Mesenchymal stem cell (in vitro differentiated cells and primary cell): Measurements from ENCODE around the gene OR6C70.
"Not testable (repeated sequence)": the region's sequence is repeated elsewhere in the genome, so short reads cannot be mapped to it uniquely, and the experiment has no call there.

ENCODE experiments used
- DNase-seq: peaks from one replicate; pipeline ENCODE4 v3.0.0-alpha.2; 2013
- H2AFZ ChIP-seq: one replicate; pipeline ENCODE4 v1.6.1; 2013; ENCODE audit warnings: low read depth, mild to moderate bottlenecking, control low read depth, inconsistent platforms, low read length, moderate library complexity
- H2AK5ac ChIP-seq: 2 replicates; pipeline ENCODE4 v1.6.1; 2013; ENCODE audit warnings: low read length, moderate library complexity, mild to moderate bottlenecking, inconsistent platforms; ENCODE audit not compliant: severe bottlenecking
- H2BK120ac ChIP-seq: one replicate; pipeline ENCODE4 v1.6.1; 2013; ENCODE audit warnings: low read depth, mild to moderate bottlenecking, inconsistent platforms, low read length, moderate library complexity
- H2BK12ac ChIP-seq, 2 experiments: one replicate each; pipeline ENCODE4 v1.6.1; 2013; ENCODE audit warnings: inconsistent platforms in 2 of 2, low read length in 2 of 2, mild to moderate bottlenecking in 2 of 2, moderate library complexity in 2 of 2, control low read depth in 1 of 2
- H2BK15ac ChIP-seq: one replicate; pipeline ENCODE4 v1.6.1; 2013; ENCODE audit warnings: mild to moderate bottlenecking, low read depth, inconsistent platforms; ENCODE audit not compliant: poor library complexity, severe bottlenecking
- H2BK5ac ChIP-seq: 2 replicates; pipeline ENCODE4 v1.6.1; 2013; ENCODE audit warnings: low read depth, mild to moderate bottlenecking, low read length, control low read depth, inconsistent platforms; ENCODE audit not compliant: poor library complexity, severe bottlenecking
- H3K14ac ChIP-seq, 2 experiments: one replicate each; pipeline ENCODE4 v1.6.1; 2013; ENCODE audit warnings: inconsistent platforms in 2 of 2, low read length in 2 of 2, control low read depth in 1 of 2, mild to moderate bottlenecking in 1 of 2, moderate library complexity in 1 of 2
- H3K18ac ChIP-seq, 2 experiments: one replicate each; pipeline ENCODE4 v1.6.1; 2013; ENCODE audit warnings: inconsistent platforms in 2 of 2, low read length in 2 of 2, control low read depth in 1 of 2, low read depth in 1 of 2, mild to moderate bottlenecking in 1 of 2
- H3K23ac ChIP-seq, 2 experiments: one replicate each; pipeline ENCODE4 v1.6.1; 2013; ENCODE audit warnings: inconsistent platforms in 2 of 2, low read length in 2 of 2, mild to moderate bottlenecking in 2 of 2, moderate library complexity in 2 of 2, control low read depth in 1 of 2
- H3K27ac ChIP-seq: 2 replicates; pipeline ENCODE4 v1.5.1; 2013; ENCODE audit warnings: mild to moderate bottlenecking, moderate library complexity, low read length, control low read depth, inconsistent platforms; ENCODE audit not compliant: poor library complexity, severe bottlenecking
- H3K27me3 ChIP-seq, 2 experiments: 2 replicates each; pipeline versions ENCODE4 v1.6.1 to v1.7.0; 2013; ENCODE audit warnings: low read length in 2 of 2, mild to moderate bottlenecking in 2 of 2, moderate library complexity in 2 of 2, control low read depth in 1 of 2, inconsistent platforms in 1 of 2; ENCODE audit not compliant: control insufficient read depth in 1 of 2, insufficient read depth in 1 of 2
- H3K36me3 ChIP-seq, 2 experiments: 2 replicates each; pipeline versions ENCODE4 v1.6.1 to v1.7.0; 2013; ENCODE audit warnings: low read length in 2 of 2, control low read depth in 1 of 2, inconsistent platforms in 1 of 2, low read depth in 1 of 2, mild to moderate bottlenecking in 1 of 2; ENCODE audit not compliant: insufficient read depth in 2 of 2, control insufficient read depth in 1 of 2
- H3K4ac ChIP-seq, 2 experiments: one replicate each; pipeline ENCODE4 v1.6.1; 2013; ENCODE audit warnings: inconsistent platforms in 2 of 2, low read length in 2 of 2, mild to moderate bottlenecking in 2 of 2, moderate library complexity in 2 of 2, control low read depth in 1 of 2, low read depth in 1 of 2
- H3K4me1 ChIP-seq: 2 replicates; pipeline ENCODE4 v1.6.1; 2013; ENCODE audit warnings: low read depth, low read length, control low read depth; ENCODE audit not compliant: control insufficient read depth, insufficient read depth
- H3K4me2 ChIP-seq: 2 replicates; pipeline ENCODE4 v1.6.1; 2013; ENCODE audit warnings: low read length, mild to moderate bottlenecking, inconsistent platforms; ENCODE audit not compliant: poor library complexity, severe bottlenecking
- H3K4me3 ChIP-seq, 2 experiments: 2 replicates each; pipeline versions ENCODE4 v1.5.1 to v1.7.0; 2013; ENCODE audit warnings: low read length in 2 of 2, mild to moderate bottlenecking in 2 of 2, control low read depth in 1 of 2, low read depth in 1 of 2; ENCODE audit not compliant: insufficient read depth in 1 of 2
- H3K79me1 ChIP-seq: replicated peaks from 2 replicates; pipeline ENCODE4 v1.6.1; 2013; ENCODE audit warnings: mild to moderate bottlenecking, control low read depth, low read length, inconsistent platforms; ENCODE audit not compliant: poor library complexity, severe bottlenecking
- H3K9ac ChIP-seq: 2 replicates; pipeline ENCODE4 v1.7.0; 2013; ENCODE audit warnings: mild to moderate bottlenecking, low read length, moderate library complexity
- H3K9me3 ChIP-seq: 2 replicates; pipeline ENCODE4 v1.7.0; 2013; ENCODE audit warnings: mild to moderate bottlenecking, low read length; ENCODE audit not compliant: control insufficient read depth
- H4K8ac ChIP-seq: one replicate; pipeline ENCODE4 v1.6.1; 2013; ENCODE audit warnings: inconsistent platforms, mild to moderate bottlenecking, low read length, moderate library complexity
- H4K91ac ChIP-seq: one replicate; pipeline ENCODE4 v1.6.1; 2013; ENCODE audit warnings: mild to moderate bottlenecking, low read length, inconsistent platforms
- WGBS: methylation state at CpG from one replicate; pipeline ENCODE4 v1.1.7; 2013; ENCODE audit warnings: mixed read lengths; 5-methylcytosine and 5-hydroxymethylcytosine counted together

The OR6C70 gene

DNA sequence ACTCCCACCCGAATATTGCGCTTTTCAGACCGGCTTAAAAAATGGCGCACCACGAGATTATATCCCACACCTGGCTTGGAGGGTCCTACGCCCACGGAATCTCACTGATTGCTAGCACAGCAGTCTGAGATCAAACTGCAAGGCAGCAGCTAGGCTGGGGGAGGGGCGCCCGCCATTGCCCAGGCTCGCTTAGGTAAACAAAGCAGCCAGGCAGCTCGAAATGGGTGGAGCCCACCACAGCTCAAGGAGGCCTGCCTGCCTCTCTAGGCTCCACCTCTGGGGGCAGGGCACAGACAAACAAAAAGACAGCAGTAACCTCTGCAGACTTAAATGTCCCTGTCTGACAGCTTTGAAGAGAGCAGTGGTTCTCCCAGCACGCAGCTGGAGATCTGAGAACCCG lies 14.3 kb upstream of the OR6C70 start:
- not testable (repeated sequence) for DNase-seq, H4K8ac ChIP-seq

DNA sequence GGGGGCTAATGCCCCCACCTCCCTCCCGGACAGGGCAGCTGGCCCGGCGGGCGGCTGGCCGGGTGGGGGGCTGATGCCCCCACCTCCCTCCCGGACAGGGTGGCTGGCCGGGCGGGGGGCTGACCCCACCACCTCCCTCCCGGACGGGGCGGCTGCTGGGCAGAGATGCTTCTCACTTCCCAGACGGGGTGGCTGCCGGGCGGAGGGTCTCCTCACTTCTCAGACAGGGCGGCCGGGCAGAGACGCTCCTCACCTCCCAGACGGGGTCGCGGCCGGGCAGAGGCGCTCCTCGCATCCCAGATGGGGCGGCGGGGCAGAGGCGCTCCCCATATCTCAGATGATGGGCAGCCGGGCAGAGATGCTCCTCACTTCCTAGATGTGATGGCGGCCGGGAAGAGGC lies 9.2 kb upstream of the OR6C70 start:
- not testable (repeated sequence) for H3K4ac ChIP-seq, H3K36me3 ChIP-seq, H3K4me1 ChIP-seq, H2AK5ac ChIP-seq, H2BK15ac ChIP-seq, H2AFZ ChIP-seq, H4K91ac ChIP-seq, H3K14ac ChIP-seq, H3K79me1 ChIP-seq, H3K23ac ChIP-seq, H2BK12ac ChIP-seq, H3K4me3 ChIP-seq, H2BK5ac ChIP-seq, H3K9me3 ChIP-seq, H3K18ac ChIP-seq, H3K27me3 ChIP-seq, H3K27ac ChIP-seq, H2BK120ac ChIP-seq, H3K4me2 ChIP-seq, H3K9ac ChIP-seq, DNase-seq, H4K8ac ChIP-seq
- 94% methylated on average over 21 of the region's 29 CpGs for WGBS

More for the DNA sequence above, 14.3 kb upstream of the OR6C70 start:
- H2AK5ac ChIP-seq, H2AFZ ChIP-seq, H3K4me3 ChIP-seq, H2BK12ac ChIP-seq, H3K14ac ChIP-seq, H3K4ac ChIP-seq, H3K9me3 ChIP-seq, H3K27me3 ChIP-seq, H2BK120ac ChIP-seq, H3K36me3 ChIP-seq, H3K9ac ChIP-seq, H4K91ac ChIP-seq, H3K4me1 ChIP-seq, H2BK5ac ChIP-seq, H3K4me2 ChIP-seq, H2BK15ac ChIP-seq, H3K18ac ChIP-seq, H3K79me1 ChIP-seq, H3K23ac ChIP-seq, H3K27ac ChIP-seq: not testable (repeated sequence)
- WGBS: 63% methylated on average over 3 of the region's 13 CpGs

DNA sequence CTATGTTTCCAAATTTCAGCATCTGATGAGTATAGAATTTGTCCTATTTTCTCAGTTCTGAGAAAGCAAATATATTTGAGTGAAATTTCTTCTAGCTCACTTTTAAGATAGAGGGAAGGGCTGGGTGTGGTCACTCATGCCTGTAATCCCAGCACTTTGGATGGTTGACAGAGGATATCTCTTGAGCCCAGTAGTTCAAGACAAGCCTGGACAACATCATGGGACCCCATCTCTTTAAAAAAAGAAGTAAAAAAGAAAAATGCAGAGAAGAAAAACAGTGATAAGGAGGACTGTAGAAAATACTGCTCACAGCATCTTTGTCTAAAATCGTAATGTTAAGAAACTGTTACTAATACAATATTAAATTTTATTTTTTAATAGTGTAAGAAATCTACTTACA lies 2.3 kb upstream of the OR6C70 start:
- Histone ChIP-seq H2BK120ac (no peak overlapping the region), H3K27ac (no peak overlapping the region), H3K79me1 (no peaks in the 10 kb centered on the region), H3K36me3 (no peaks in the 10 kb centered on the region), H3K23ac (no peak overlapping the region), H2BK15ac (no peak overlapping the region), H2AFZ (no peak overlapping the region), H2BK5ac (no peak overlapping the region), H4K8ac (no peak overlapping the region), H3K9ac (no peak overlapping the region), H2AK5ac (no peak overlapping the region), H3K14ac (no peak overlapping the region), H3K4me2 (no peak overlapping the region), H3K4me1 (no peaks in the 10 kb centered on the region), H3K4me3 (no peak overlapping the region), H3K27me3 (no peaks in the 10 kb centered on the region), H4K91ac (no peak overlapping the region), H2BK12ac (no peak overlapping the region), H3K18ac (no peak overlapping the region), H3K9me3 (no peaks in the 10 kb centered on the region), H3K4ac (no peak overlapping the region)
- no CpG with 5 or more reads among the region's 1 CpG for WGBS
- no peak for DNase-seq

DNA sequence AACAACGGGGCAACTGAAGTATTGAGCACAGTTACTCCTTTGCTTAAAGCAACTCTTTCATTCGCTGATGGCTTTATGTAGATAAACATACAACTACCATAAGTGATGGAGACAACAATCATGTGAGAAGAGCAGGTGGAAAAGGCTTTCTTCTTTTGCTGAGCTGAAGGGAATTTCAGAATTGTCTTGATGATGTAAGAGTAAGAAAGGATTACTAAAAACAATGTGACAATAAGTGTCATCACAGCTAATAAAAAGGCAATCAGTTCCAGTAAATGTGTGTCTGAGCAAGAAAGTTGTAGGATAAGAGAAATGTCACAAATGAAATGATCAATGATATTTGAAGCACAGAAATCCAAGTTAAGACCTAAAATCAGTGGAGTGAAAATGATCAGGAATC lies 647 bp downstream of the OR6C70 start:
- Histone ChIP-seq H3K27me3 (no peaks in the 10 kb centered on the region), H4K8ac (no peak overlapping the region), H2BK5ac (no peak overlapping the region), H2BK120ac (no peak overlapping the region), H3K27ac (no peak overlapping the region), H2AFZ (no peak overlapping the region), H3K23ac (no peak overlapping the region), H3K36me3 (no peaks in the 10 kb centered on the region), H3K4me3 (no peak overlapping the region), H3K9me3 (no peaks in the 10 kb centered on the region), H3K79me1 (no peaks in the 10 kb centered on the region), H3K4ac (no peak overlapping the region), H3K9ac (no peak overlapping the region), H2BK12ac (no peak overlapping the region), H3K4me2 (no peak overlapping the region), H2BK15ac (no peak overlapping the region), H2AK5ac (no peak overlapping the region), H3K14ac (no peak overlapping the region), H4K91ac (no peak overlapping the region), H3K18ac (no peak overlapping the region), H3K4me1 (no peaks in the 10 kb centered on the region)
- DNase-seq: no peak
- WGBS: no CpG with 5 or more reads among the region's 2 CpGs
